GM23338 (cell line): ENCODE data around the gene SND1. TPM values are rescaled to one million over a fixed set of nuclear protein-coding genes. Genes with fewer than 3 reads are reported as not detected.

ENCODE experiments used
- ATAC-seq: fragments of 200-7000 bp; cut with Tn5 transposase; 3 replicates; pipeline ENCODE4 v1.9.1; 2020
- DNase-seq: peaks from one replicate; pipeline ENCODE4 v3.0.0-alpha.2; 2015; ENCODE audit warnings: low spot score
- H2AFZ ChIP-seq: fragments of 200-600 bp; sonication (generic); 2 replicates; pipeline ENCODE4 v1.8.0; 2016; ENCODE audit warnings: antibody characterized with exemption, mild to moderate bottlenecking, moderate library complexity
- H3F3A ChIP-seq: fragments of 200-600 bp; sonication (generic); replicated peaks from 2 replicates; pipeline ENCODE4 v1.8.0; 2017; ENCODE audit warnings: antibody characterized with exemption, mixed run types, low read depth
- H3K27ac ChIP-seq: fragments of 200-600 bp; sonication (generic); 2 replicates; pipeline ENCODE4 v1.6.1; 2016; ENCODE audit warnings: low read depth
- H3K27me3 ChIP-seq: fragments of 200-600 bp; sonication (generic); 2 replicates; pipeline ENCODE4 v1.8.0; 2016; ENCODE audit warnings: mild to moderate bottlenecking, mixed run types, moderate library complexity; ENCODE audit not compliant: insufficient read depth
- H3K36me3 ChIP-seq: fragments of 200-600 bp; sonication (generic); 2 replicates; pipeline ENCODE4 v1.8.0; 2016; ENCODE audit warnings: mild to moderate bottlenecking; ENCODE audit not compliant: insufficient read depth
- H3K4me1 ChIP-seq: fragments of 200-600 bp; sonication (generic); 2 replicates; pipeline ENCODE4 v1.8.0; 2016; ENCODE audit warnings: mild to moderate bottlenecking, moderate library complexity; ENCODE audit not compliant: insufficient read depth
- H3K4me2 ChIP-seq: fragments of 200-600 bp; sonication (generic); 2 replicates; pipeline ENCODE4 v1.7.1; 2017; ENCODE audit warnings: mixed run types
- H3K4me3 ChIP-seq: fragments of 200-600 bp; sonication (generic); 2 replicates; pipeline ENCODE4 v1.6.1; 2016; ENCODE audit warnings: mixed run types
- H3K79me2 ChIP-seq: fragments of 200-600 bp; sonication (generic); replicated peaks from 2 replicates; pipeline ENCODE4 v1.8.0; 2017; ENCODE audit warnings: mild to moderate bottlenecking; ENCODE audit not compliant: insufficient read depth
- H3K9me2 ChIP-seq: fragments of 200-600 bp; sonication (generic); 2 replicates; pipeline ENCODE4 v1.8.0; 2017; ENCODE audit not compliant: insufficient read depth
- H4K20me1 ChIP-seq: fragments of 200-600 bp; sonication (generic); replicated peaks from 2 replicates; pipeline ENCODE4 v1.8.0; 2017; ENCODE audit warnings: mild to moderate bottlenecking; ENCODE audit not compliant: insufficient read depth
- H3K27ac Mint-ChIP-seq: 2 replicates; pipeline ENCODE4 v1.8.0; 2020; ENCODE audit warnings: inconsistent platforms, mild to moderate bottlenecking, moderate library complexity, mixed read lengths
- H3K27me3 Mint-ChIP-seq: 3 replicates; pipeline ENCODE4 v1.8.0; 2022; ENCODE audit warnings: low read depth, mild to moderate bottlenecking, moderate library complexity, mixed read lengths, inconsistent platforms; ENCODE audit not compliant: insufficient read depth, poor library complexity
- H3K36me3 Mint-ChIP-seq: 3 replicates; pipeline ENCODE4 v1.8.0; 2021; ENCODE audit warnings: low read depth, mild to moderate bottlenecking, inconsistent platforms, moderate library complexity, mixed read lengths
- H3K4me1 Mint-ChIP-seq: 3 replicates; pipeline ENCODE4 v1.8.0; 2020; ENCODE audit warnings: mild to moderate bottlenecking, inconsistent platforms, mixed read lengths
- H3K4me3 Mint-ChIP-seq: 3 replicates; pipeline ENCODE4 v1.8.0; 2021; ENCODE audit warnings: moderate library complexity, mild to moderate bottlenecking, inconsistent platforms, mixed read lengths
- H3K9me3 Mint-ChIP-seq: 3 replicates; pipeline ENCODE4 v1.8.0; 2020; ENCODE audit warnings: moderate library complexity, mild to moderate bottlenecking, inconsistent platforms, mixed read lengths
- CREB1 ChIP-seq: fragments of 250-450 bp; sonication (Bioruptor Pico); IDR thresholded peaks from 2 replicates; pipeline ENCODE4 v1.5.0; 2020; ENCODE audit warnings: low read depth, mild to moderate bottlenecking, moderate library complexity
- EZH2 ChIP-seq: fragments of 200-600 bp; sonication (generic); IDR thresholded peaks from one replicate; pipeline ENCODE4 v1.8.0; 2017; ENCODE audit warnings: antibody characterized with exemption, mild to moderate bottlenecking, low read depth; ENCODE audit not compliant: unreplicated experiment
- EZH2phosphoT487 ChIP-seq: fragments of 200-600 bp; sonication (generic); IDR thresholded peaks from one replicate; pipeline ENCODE4 v1.8.1; 2018; ENCODE audit warnings: antibody characterized with exemption; ENCODE audit not compliant: unreplicated experiment
- JUNB ChIP-seq: IDR thresholded peaks from one replicate; pipeline ENCODE4 v1.6.1; 2016; ENCODE audit warnings: antibody characterized with exemption; ENCODE audit not compliant: unreplicated experiment
- NANOG ChIP-seq: IDR thresholded peaks from 2 replicates; pipeline ENCODE4 v1.6.1; 2016; ENCODE audit warnings: antibody characterized with exemption, borderline replicate concordance
- POLR2AphosphoS5 ChIP-seq: IDR thresholded peaks from 2 replicates; pipeline ENCODE4 v1.6.1; 2016; ENCODE audit warnings: antibody characterized with exemption, low read depth
- REST ChIP-seq: IDR thresholded peaks from one replicate; pipeline ENCODE4 v1.6.1; 2018; ENCODE audit warnings: antibody characterized with exemption; ENCODE audit not compliant: unreplicated experiment
- STAT1 ChIP-seq: IDR thresholded peaks from one replicate; pipeline ENCODE4 v1.6.1; 2016; ENCODE audit warnings: antibody characterized with exemption; ENCODE audit not compliant: unreplicated experiment
- ZNF114 ChIP-seq: fragments of 250-450 bp; sonication (Bioruptor Pico); IDR thresholded peaks from 2 replicates; pipeline ENCODE4 v1.5.0; 2020; ENCODE audit warnings: mild to moderate bottlenecking, moderate library complexity
- ZNF331 ChIP-seq: fragments of 250-450 bp; sonication (Bioruptor Pico); IDR thresholded peaks from 2 replicates; pipeline ENCODE4 v1.5.0; 2020; ENCODE audit warnings: low read depth, mild to moderate bottlenecking, moderate library complexity
- polyA plus RNA-seq: library from polyadenylated mRNA; unstranded; fragments of >200 nt; fragmentation: Nextera tagmentation; extraction: Ambion mirVana; gene quantifications from 2 replicates; pipeline ENCODE4 v1.2.1, GENCODE V29; 2016
- total RNA-seq: library from RNA; depleted of rRNA; stranded (reverse); fragments of >200 nt; shearing (Covaris generic); gene quantifications from 2 replicates; pipeline ENCODE4 v1.2.3, GENCODE V29; 2014
- TF ChIP-seq, protein P1 (sequence below), 2 experiments: fragments of 200-600 bp in 1 of 2; sonication (generic) in 1 of 2; conservative IDR thresholded peaks; 2 replicates each; pipeline versions ENCODE4 v1.5.1 to v1.6.1; 2016 to 2017; ENCODE audit warnings: antibody characterized with exemption in 2 of 2, low read depth in 2 of 2, mild to moderate bottlenecking in 2 of 2, moderate library complexity in 1 of 2
- TF ChIP-seq, protein P2 (sequence below): fragments of 250-450 bp; sonication (Bioruptor Pico); IDR thresholded peaks from 2 replicates; pipeline ENCODE4 v1.5.0; 2020; ENCODE audit warnings: mild to moderate bottlenecking, moderate library complexity

SND1 gene
- total and polyA plus RNA-seq, 2 experiments from 2014 or later: 107 to 254 TPM

GRCh38 chr7:127616724-127617123 lies 35.3 kb upstream of the SND1 start (continued):
- no peak for TF ChIP-seq JUNB
- TF ChIP-seq, protein P1, sequence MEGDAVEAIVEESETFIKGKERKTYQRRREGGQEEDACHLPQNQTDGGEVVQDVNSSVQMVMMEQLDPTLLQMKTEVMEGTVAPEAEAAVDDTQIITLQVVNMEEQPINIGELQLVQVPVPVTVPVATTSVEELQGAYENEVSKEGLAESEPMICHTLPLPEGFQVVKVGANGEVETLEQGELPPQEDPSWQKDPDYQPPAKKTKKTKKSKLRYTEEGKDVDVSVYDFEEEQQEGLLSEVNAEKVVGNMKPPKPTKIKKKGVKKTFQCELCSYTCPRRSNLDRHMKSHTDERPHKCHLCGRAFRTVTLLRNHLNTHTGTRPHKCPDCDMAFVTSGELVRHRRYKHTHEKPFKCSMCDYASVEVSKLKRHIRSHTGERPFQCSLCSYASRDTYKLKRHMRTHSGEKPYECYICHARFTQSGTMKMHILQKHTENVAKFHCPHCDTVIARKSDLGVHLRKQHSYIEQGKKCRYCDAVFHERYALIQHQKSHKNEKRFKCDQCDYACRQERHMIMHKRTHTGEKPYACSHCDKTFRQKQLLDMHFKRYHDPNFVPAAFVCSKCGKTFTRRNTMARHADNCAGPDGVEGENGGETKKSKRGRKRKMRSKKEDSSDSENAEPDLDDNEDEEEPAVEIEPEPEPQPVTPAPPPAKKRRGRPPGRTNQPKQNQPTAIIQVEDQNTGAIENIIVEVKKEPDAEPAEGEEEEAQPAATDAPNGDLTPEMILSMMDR (conservative IDR thresholded peaks at IDR 0.05; ENCODE audit: low read depth in 2 of 2): no peak
- TF ChIP-seq ZNF114 (CRISPR knock-in tag): no peak
- no peak for TF ChIP-seq ZNF331 (CRISPR knock-in tag)

GRCh38 chr7:127618042-127618441 lies 34.0 kb upstream of the SND1 start, which contains the start of gene PAX4:
Gene PAX4 (minus strand): TSS chr7:127618142. CDS start chr7:127615928, 2,214 bp downstream.
- Histone ChIP-seq H3K36me3 (no peaks in the 10 kb centered on the region), H3K4me2 (no peak within 1 kb of the TSS), H3K27me3 (peaks cover 65% of the 10 kb centered on the region), H2AFZ (no peak within 1 kb of the TSS), H3K4me1 (no peaks in the 10 kb centered on the region; the same call in 1 of the 2 replicates), H3K27ac (no peak within 1 kb of the TSS), H3K79me2 (no peaks in the 10 kb centered on the region), H4K20me1 (no peaks in the 10 kb centered on the region), H3F3A (no peaks in the 10 kb centered on the region), H3K4me3 (no peak within 1 kb of the TSS), H3K9me2 (0 out of 2 replicates have a peak, but pooled peaks cover 4% of the 10 kb centered on the region)
- no peak for ATAC-seq
- no peak for DNase-seq
- Mint-ChIP-seq H3K9me3 (no peaks in the 10 kb centered on the region), H3K4me1 (peaks cover 17% of the 10 kb centered on the region), H3K4me3 (no peak within 1 kb of the TSS; the same call in 2 of the 3 replicates), H3K27ac (no peak within 1 kb of the TSS), H3K36me3 (no peaks in the 10 kb centered on the region), H3K27me3 (peaks cover 43% of the 10 kb centered on the region)
- TF ChIP-seq STAT1 (no peak), EZH2 (no peak), CREB1 (no peak), EZH2phosphoT487 (no peak), NANOG (no peak), REST (no peak), ZNF331 (CRISPR knock-in tag) (no peak), POLR2AphosphoS5 (no peak), ZNF114 (CRISPR knock-in tag) (no peak)
- TF ChIP-seq, protein P2, sequence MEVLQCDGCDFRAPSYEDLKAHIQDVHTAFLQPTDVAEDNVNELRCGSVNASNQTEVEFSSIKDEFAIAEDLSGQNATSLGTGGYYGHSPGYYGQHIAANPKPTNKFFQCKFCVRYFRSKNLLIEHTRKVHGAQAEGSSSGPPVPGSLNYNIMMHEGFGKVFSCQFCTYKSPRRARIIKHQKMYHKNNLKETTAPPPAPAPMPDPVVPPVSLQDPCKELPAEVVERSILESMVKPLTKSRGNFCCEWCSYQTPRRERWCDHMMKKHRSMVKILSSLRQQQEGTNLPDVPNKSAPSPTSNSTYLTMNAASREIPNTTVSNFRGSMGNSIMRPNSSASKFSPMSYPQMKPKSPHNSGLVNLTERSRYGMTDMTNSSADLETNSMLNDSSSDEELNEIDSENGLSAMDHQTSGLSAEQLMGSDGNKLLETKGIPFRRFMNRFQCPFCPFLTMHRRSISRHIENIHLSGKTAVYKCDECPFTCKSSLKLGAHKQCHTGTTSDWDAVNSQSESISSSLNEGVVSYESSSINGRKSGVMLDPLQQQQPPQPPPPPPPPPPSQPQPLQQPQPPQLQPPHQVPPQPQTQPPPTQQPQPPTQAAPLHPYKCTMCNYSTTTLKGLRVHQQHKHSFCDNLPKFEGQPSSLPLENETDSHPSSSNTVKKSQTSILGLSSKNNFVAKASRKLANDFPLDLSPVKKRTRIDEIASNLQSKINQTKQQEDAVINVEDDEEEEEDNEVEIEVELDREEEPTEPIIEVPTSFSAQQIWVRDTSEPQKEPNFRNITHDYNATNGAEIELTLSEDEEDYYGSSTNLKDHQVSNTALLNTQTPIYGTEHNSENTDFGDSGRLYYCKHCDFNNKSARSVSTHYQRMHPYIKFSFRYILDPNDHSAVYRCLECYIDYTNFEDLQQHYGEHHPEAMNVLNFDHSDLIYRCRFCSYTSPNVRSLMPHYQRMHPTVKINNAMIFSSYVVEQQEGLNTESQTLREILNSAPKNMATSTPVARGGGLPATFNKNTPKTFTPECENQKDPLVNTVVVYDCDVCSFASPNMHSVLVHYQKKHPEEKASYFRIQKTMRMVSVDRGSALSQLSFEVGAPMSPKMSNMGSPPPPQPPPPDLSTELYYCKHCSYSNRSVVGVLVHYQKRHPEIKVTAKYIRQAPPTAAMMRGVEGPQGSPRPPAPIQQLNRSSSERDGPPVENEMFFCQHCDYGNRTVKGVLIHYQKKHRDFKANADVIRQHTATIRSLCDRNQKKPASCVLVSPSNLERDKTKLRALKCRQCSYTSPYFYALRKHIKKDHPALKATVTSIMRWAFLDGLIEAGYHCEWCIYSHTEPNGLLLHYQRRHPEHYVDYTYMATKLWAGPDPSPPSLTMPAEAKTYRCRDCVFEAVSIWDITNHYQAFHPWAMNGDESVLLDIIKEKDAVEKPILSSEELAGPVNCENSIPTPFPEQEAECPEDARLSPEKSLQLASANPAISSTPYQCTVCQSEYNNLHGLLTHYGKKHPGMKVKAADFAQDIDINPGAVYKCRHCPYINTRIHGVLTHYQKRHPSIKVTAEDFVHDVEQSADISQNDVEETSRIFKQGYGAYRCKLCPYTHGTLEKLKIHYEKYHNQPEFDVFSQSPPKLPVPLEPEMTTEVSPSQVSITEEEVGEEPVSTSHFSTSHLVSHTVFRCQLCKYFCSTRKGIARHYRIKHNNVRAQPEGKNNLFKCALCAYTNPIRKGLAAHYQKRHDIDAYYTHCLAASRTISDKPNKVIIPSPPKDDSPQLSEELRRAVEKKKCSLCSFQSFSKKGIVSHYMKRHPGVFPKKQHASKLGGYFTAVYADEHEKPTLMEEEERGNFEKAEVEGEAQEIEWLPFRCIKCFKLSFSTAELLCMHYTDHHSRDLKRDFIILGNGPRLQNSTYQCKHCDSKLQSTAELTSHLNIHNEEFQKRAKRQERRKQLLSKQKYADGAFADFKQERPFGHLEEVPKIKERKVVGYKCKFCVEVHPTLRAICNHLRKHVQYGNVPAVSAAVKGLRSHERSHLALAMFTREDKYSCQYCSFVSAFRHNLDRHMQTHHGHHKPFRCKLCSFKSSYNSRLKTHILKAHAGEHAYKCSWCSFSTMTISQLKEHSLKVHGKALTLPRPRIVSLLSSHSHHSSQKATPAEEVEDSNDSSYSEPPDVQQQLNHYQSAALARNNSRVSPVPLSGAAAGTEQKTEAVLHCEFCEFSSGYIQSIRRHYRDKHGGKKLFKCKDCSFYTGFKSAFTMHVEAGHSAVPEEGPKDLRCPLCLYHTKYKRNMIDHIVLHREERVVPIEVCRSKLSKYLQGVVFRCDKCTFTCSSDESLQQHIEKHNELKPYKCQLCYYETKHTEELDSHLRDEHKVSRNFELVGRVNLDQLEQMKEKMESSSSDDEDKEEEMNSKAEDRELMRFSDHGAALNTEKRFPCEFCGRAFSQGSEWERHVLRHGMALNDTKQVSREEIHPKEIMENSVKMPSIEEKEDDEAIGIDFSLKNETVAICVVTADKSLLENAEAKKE (CRISPR knock-in tag): no peak
- TF ChIP-seq, protein P1 (conservative IDR thresholded peaks at IDR 0.05; ENCODE audit: low read depth in 2 of 2): no peak
